Suppressor macrophage (primary cell): ENCODE data around the gene CRIP2.

Experiments
- DNase-seq, 4 experiments: peaks; one replicate each; pipeline ENCODE4 v3.0.0-alpha.2; 2020 to 2022

Gene CRIP2

DNA sequence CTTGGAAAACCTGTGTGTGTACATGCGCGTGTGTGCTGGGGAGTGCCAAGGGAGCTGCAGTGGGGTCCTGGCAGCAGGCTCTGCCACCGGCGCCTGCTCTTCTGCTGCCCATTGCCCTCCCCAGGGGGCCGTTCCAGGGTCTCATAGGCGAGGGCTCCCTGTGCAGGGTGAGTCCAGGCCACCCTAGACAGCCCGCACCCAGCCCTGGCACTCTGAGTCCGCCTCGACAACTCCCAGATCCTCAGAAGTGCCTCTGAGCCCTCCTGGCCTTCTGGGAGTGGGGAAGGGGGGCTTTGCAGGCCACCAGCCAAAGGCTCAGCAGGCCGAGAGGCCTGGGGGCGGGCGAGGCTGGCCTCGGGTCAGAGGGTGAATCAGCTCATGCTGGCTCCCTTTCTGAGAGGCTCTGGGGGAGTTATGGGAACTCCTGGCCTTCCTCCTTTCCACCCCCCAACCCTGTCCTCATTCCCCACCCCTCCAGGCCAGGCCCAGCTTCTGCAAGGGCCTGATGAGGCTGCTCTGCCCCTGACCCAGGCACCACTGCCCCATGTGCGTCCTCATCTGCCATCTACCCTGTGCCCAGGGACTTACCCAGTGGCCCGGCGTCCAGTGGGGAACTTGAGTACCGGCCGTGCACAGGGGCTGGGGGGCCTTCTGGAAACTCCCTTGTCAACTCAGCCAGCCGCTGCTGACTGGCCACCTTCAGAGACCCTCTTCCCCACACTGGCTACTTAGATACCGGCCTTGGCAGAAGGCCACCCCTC, 14.3 kb downstream of the CRIP2 start:
- DNase-seq = peak; percentile 32 to 63 (median 53)

DNA sequence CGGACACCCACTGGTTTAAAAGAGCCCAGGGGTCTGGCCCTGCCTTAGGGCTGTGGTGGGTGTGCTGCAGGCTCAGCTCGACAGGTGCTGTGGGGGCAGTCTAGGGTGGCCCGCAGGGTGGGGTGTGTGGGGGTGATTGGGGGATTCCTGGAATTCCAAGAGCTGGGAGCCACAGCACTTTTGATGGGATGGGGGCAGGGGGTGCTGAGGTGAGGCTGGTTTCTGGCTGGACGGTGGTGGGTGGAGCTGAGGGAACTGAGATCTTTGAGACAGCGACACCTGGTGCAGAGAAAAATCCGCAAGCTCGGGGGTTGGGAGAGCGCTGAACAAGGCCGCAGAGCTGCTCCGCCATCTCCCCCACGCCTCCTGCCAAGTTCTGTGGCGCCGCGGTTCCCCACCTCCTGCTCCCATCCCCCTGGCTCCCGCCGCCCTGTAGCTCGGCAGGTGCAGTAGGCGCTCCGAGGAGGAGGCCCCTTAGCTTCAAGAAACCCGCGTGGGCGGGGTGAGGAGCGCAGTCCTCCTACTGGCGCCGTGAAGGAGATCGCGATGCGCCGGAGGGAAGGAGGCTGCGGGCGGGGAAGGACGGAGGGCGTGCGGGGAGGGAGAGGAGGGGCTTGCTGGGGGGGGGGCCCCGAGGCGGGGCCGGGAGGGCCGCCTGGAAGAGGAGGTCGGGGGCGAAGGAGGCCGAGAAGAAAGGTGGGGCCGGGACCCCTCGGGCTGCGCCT, 15.1 kb downstream of the CRIP2 start:
- peak; percentile 70 to 85 (median 80) for DNase-seq

DNA sequence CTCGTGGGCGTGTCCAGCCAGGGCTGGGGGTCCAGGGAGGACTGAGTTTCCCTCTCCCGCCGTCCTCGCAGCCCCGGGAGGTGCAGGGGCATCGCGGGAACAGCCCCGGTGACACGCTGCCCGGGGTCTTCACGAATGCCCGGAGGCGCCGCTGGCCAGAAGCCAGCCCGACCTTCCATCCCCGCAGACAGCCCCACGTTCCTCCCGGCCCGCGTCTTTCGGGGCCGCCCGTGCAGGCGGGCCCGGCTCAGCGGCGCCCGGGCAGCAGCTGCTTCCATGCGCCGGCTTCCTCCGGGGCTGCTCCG, 15.6 kb downstream of the CRIP2 start:
- no peak for DNase-seq

DNA sequence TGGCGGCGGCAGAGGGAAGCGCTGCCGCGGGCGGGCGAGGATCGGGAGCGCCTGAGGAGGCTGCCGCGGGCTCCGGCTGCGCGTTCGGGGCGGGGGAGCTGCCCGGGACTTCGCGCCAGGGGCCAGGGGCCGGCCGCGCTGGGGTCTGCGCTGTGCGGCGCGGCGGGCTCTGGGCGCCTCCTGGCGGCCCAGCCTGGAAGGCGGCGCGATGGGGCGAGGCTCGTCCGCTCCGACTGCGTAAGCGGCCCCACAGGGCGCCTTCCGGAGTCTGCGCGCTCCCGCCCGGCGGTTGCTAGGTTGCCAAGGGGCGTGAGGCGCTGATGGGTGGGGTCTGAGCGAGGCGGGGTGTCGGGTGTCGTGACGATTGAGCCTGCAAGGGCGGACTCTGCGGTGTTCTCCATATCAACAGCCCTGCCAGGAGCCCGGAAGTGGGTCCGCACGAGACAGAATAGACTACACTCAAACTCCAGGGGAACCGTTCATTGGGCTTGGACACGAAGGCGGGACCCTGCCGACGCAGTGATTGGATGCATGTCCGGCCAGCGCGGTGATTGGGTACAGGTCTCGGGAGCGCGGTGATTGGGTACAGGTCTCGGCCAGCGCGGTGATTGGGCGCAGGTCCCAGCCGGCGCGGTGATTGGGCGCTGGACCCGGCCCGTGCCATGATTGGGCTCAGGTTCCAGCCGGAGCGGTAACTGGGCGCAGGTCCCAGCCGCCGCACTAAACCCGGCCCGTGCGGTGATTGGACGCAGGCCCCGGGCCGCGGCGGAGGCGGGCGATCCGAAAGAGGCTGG, 16.1 kb downstream of the CRIP2 start, which contains the start of gene TEDC1:
TSS of gene TEDC1 (plus strand) at position 675 of the 794 bp plus-strand sequence. CDS start 130 bp downstream, outside the sequence.
- peak; percentile 99 to 100 (median 100) for DNase-seq

DNA sequence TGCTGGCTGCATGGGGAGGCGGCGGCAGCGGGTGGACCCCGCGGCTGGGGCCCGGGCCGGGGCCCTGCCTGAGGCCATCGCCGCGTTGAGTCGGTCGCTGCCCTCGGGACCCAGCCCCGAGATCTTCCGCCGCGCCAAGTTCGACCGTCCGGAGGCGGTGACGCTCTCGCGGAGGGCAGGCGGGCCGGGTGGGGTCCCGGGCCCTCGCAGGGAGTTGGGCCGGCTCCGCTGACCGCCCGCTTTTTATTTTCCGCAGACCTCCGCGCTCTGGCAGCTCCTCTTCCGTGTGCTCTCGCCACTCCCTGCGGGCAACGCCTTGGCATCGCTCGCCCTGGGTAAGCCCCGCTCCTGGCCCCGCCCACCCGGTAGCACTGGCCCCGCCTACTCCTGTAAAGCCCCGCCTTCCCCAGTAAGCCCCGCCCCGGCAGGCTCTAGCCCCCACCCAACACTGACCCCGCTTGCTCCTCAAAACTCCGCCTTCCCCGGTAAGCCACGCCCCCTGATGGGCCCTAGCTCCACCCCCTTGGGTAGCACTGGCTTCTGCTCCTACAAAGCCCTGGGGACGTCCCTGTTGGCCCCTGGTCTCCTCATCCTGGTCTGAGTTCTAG, 16.8 kb downstream of the CRIP2 start:
- DNase-seq = peak; percentile 81 to 89 (median 86)

DNA sequence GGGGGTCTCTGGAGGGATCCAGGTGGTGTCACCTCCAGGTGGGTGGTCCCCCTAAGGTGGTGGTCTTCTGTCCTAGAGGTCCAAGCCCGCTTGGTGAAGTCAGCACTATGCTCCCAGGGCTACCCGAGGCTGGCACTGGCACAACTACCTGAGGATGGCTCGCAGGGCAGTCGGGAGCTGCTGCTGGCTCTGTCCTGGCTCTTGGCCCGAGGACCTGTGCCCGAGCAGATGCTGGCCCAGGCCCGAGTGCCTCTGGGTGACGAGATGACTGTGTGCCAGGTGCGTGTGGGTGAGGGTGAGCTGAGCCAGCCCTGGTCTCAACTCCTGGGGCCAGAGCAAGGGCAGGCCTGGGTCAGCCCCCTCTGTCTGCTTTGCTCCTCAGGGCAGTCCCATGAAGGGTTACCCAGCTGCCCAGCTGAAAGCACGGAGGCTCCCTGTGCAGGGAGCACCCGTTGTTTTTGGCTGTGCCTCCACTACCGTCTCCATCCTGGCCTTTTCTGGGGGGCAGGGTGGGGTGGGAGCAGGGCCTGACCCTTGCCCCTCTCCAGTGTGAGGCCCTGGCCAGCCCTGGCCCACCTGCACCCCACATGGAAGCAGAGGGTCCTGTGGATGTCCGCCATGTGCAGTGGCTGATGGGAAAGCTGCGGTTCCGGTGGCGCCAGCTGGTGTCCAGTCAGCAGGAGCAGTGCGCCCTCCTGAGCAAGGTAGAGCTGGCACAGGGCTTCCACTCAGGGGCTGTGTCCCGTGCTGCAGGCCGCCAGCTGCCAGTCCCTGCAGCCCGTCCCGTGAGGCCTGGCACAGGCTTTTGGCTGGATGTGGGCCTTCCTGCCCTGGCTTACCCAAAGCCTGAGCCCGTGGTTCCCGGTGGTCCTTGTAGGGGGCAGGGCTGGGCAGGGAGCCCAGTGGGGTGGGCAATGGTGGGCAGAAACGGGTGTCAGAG, 17.7 kb downstream of the CRIP2 start:
- peak in 1 of 4 experiments; percentile 1 for DNase-seq

DNA sequence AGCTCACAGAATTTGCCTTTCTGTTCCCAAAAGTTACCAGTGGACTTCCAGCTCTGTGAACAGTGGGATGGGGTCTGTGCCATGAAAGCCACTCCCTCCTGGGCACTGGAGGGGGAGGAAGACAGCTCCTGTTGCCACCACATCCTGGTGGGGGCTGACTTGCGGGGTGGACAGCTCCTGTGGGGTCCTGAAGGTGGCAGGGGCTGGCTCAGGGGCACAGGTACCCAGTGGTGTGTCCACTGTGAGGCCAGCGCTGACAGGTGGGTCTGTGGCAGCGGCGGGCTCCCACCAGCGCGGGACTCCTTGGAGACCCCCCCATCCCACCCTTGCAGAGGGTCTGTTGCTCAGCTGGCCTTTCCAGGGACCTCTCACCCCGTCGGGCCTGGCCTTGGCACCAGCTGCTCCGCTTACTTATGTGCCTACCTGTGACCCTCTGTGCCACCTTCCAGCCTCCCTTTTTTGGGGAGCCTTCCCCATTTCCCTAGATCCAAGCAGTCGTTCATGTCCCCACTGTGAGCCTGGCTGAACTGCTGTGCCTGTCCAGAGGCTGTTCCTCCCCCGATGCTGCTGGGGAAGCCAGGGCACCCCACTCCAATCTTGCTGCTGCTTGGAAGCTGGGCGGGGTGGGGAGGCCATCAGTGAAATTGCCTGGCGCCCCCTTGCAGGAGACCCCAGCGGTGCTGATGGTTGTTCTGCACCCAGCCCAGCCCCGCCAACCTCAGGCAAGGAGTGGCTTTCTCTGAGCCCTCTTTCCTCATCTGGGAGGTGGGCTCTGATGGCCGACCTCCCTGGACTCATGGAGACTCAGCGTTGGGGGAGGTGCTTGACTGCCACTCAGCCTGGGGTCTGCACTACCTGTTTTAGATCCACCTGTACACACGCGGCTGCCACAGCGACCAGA, 18.6 kb downstream of the CRIP2 start:
- no peak for DNase-seq

DNA sequence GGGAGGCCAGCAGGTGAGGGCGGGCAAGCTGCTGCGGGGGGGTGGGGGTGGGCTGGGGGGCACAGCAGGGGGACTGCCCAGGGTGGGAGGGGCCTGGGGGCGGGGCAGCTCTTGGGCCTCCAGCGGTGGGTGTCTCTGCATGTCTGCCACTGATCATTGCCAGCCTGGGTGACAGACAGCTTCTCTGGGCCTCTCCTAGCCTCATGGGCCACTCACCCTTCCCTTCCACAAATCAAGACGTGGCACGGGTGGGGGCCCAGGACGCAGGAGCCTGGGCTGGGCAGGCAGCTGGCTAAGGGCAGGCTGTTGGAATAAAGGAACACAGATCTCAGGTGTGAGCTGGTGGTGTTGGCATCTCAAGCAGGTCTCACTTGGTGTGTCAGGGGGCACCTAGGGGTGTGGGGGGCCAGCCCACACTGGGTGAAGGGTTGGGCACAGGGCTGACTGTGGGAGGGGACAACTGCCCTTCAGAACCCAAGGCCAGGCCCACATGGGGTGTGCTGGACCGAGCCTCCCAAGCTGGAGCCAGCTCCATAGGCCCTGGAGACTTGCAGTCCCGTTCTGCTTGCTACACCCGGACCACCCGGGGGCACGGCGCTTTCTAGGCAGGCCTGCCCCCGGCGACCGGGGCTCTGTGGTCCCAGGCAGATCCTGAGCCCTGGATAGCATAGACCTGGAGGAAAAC, 19.4 kb downstream of the CRIP2 start:
- no peak for DNase-seq

DNA sequence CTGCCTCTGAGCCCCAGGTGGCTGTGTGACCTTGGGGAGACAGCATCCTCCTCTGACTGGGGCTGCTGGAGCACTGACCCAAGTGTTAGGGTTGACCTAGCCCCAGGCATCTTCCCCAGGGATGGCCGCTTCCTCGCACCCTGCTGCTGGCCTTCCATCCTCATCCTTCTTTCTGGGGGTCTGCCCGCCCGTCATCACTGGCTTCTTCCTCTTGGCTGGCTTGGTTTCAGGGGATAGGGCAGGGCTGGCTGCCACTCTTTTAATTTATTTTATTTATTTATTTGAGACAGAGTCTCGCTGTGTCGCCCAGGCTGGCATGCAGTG, 19.9 kb downstream of the CRIP2 start:
- DNase-seq = no peak

DNA sequence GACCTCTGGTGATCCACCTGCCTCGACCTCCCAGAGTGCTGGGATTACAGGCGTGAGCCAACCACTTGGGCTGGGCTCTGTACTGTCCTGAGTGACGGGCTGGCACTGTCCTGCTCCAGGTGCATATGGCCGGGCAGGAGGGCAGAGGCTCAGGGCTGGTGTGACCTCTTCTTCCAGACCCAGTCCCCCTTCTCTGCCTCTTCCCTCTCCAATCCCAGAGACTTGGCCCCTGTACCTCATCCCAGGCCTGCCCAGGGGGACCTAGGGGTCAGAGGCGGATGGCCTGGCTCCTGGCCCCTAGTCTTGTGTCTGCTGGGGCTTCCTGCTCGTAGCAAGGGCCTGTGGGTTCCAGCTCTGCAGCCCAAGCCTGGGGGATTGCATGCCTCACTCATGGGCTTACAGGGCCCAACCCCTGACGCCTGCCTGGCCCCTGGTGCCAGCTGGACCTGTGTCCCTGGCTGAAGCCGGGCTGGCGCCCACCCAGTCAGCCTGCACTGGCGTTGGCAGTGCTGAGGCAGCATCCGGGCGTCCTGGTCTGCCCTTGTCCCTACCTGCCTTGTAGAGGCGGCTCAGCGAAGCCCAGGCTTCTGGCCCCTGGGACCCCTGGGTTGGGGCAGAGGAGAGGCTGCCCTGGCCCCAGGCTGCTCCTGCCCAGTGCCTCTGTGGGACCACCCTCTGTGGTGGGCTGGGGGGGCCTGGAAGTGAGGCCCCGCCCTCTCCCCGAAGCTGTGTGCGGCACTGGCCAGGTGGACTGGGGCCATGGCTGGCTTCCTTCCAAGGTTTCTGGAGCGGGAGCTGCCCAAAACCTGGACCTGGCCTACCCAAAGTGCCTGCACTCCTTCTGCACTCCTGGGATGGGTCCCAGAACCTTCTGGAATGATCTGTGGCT, 20.7 kb downstream of the CRIP2 start:
- DNase-seq = no peak

DNA sequence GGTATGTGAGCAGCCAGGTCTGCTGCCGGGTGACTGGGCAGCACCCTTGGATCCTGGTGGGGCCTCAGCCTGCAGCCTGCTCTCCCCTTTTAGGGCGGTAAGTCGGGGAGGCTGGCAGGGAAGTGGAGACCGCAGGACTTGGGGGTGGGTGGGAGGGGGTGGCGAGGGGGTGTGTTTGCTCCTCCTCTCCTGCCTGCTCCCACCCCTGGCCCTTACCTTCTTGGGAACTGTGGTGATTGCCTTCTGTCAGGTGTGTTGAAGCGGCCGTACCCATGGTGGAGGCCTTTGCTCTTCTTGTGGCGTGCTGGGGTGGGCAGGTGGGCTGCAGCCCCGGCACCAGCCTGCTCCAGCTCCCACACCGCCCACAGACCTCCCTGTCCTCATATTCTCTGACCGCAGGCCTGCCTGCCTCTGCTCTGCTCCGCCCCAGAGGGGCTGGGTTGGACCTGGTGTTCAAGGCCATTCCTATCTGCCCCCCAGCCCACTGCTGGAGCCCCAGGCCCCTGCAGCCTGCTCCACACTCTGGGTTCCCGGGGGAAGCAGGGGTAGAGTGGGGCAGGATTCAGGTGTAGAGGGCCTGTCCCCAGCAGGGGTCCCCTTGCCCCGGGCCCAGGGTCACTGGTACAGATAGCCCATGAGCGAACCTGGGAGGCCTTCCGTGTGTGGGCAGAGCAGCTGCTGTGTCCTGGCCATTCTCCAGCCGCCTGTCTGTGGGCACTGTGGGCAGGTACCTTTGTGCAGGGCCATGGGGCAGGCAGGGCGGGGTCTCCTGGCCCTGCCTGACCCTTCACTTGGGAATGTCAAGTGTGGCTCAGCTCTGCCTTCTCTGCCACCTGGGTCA, 21.6 kb downstream of the CRIP2 start:
- no peak for DNase-seq

DNA sequence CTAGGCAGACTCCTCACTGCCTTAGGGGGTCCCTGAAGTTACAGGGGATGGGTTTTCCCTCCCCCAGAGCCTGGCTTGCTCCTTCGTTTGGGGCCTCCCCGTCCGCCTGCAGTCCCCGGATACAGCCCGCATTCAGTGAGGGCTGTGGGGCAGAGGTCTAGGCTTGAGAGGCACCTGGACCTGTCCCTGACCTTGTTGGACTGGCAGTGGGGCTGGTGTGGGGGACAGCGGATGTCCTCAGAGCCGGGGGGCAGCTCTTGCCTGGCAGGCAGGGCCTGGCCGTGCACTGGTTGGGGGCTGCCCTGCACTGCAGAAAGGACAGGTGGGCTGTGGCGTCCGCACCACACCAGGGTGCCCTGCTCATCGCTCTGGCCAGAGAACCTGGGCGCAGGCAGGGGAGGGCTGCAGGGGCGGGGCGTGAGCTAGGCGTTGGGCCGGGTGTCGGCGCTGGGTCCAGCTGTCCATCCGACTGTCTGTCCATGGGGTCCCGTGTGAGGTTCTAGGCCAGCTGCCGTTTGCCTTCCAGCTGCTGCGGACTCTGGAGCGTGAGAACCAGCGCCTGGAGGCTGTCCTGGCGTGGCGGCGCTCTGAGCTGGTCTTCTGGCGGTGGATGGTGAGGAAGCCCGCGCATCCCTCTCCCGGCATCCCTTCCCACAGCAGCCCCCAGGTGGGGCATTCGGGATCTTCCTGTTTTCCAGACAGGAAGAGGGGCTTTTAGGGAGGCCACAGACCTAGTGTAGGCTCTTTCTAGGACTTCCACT, 22.4 kb downstream of the CRIP2 start:
- DNase-seq = no peak

DNA sequence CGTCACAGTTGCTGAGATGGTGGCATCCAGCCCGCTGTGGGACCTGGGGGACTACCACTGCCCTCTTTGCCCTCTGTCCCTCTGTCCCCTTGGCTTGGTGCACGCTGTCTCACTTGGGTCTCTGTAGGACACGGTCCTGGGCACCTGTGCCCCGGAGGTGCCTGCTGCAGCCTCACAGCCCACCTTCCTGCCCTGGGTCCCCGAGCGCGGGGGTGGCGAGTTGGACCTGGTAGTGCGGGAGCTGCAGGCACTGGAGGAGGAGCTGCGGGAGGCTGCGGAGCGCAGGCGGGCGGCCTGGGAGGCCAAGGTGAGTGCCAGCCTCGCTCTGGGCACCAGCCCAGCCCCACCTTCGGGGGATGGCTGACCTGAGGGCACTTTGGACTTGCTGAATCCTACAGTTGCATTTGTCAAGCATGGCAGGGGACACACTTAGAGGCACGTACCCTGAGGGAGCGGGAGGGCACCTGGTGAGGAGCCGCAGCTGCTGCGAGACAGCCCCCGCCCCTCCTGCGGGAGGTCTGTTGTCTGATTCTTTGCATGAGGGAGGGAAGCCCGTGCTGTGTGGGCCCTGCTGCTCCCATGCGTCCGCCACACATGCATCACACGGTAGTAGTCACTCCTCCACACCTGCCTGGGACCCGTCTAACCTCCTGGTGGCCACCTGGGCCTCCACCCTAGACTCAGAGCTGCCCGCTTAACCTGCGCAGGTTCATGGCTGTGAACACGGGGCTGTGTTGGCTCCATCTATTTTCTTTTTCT, 23.2 kb downstream of the CRIP2 start:
- no peak for DNase-seq

DNA sequence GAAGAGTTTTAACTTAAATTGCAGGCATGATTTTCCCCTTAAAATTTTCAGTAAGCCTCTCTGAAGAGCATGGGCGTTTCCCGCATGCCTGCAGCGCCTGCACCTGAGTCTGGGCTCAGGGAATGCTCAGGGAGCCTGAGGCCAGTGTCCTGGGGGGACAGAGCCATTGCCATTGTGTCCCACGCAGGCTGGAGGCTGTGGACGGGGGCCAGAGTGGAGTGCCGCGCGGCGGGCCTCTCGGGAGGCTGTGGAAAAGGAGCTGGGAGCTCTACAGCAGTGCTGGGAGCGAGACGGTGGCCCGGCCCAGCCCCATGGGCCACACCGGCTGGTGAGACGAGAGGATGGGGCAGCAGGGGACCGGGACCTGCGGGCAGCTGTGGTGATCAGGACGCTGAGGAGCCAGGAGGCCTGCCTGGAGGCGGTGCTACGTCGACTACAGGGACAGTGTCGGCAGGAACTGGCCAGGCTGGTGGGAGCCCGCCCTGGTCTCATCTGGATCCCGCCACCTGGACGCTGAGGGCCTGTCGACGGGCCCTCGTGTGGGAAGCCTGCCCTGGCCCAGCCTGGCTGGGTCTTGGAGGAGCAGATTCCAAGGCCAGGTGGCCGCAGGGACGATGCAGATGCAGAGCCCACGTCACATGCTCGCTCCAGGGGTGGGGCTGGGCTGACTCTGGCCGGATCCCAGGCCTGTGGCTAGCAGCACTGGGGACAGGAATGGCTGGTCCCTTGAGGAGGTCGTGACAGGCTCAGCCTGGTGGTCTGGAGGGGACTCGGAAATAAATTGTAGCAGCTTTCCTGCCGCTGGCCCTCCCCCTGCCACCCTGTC, 24.0 kb downstream of the CRIP2 start:
- no peak for DNase-seq

DNA sequence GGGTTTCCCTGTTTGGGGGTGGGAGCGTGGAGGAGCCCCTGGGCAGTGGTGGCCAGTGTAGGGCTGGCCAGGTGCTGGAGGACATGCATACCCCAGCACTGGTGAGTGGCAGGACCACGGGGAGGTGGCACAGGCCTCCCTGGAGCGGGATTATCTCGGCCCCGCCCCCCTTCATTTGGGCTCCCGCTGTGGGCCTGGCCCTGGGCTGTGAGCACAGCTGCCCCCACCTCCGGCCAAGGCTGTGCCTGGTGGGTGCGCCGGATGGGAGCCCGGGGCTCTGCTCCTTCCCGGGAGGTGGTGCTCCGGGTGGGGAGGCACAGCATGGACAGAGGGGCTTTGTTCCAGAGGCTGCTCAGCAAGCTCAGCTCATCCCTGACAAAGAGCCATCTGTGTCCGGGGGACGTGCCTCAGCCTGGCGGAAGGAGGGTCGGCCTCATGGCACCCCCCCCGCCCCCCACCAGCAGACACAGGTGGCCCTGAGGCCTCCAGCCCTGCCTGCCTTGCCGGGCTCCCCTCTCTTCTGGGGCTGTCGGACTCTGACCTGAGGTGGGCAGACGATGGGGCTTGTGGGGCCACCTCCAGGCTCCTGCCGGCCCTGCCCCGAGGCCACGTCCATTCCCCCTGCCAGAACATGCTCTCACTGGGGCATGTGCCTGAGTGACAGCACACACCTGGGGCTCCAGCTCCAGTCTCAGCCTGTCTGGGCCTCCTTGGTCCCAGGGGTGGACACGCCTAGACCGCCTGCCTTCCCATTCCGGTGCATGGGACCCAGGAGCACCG, 24.8 kb downstream of the CRIP2 start:
- no peak for DNase-seq
